Suprapubic skin (tissue), 3 donors: ENCODE data around the gene ARHGEF6.

Source experiments
- EP300 ChIP-seq: sonication (generic); formaldehyde crosslinking; IDR thresholded peaks from one replicate; pipeline ENCODE4 v1.6.1; 2017; ENCODE audit warnings: antibody characterized with exemption
- POLR2A ChIP-seq, 2 donors: fragments of 450-650 bp; IDR thresholded peaks; one replicate each; pipeline ENCODE4 v1.6.1; 2017; ENCODE audit warnings: antibody characterized with exemption in 2 of 2, mild to moderate bottlenecking in 2 of 2, moderate library complexity in 2 of 2
- TF ChIP-seq, protein P1 (sequence below), 2 donors: fragments of 200-600 bp in 1 of 2; fragments of 450-650 bp in 1 of 2; sonication (generic) in 1 of 2; IDR thresholded peaks; one replicate each; pipeline ENCODE4 v1.5.1; 2016 to 2019; ENCODE audit warnings: antibody characterized with exemption in 2 of 2, mild to moderate bottlenecking in 1 of 2, moderate library complexity in 1 of 2

DNA sequence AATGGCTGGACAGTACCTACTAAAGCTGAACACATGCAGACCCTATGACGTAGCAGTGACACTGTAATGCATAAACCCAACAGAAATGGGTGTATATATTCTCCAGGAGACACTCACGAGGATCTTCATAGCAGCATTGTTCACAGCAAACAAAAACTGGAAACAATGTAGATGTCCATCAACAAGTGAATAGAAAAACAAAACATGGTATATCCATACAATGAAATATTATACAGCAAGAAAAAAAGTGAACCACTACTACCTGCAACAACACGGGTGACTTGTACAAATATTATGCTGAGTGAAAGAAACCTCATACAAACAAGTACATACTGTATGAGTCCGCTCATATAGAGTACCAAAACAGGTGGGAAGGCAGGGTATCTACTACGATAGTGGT lies 16.5 kb downstream of the ARHGEF6 start:
- no peak for TF ChIP-seq POLR2A (IDR thresholded peaks at IDR 0.05)
- TF ChIP-seq, protein P1, sequence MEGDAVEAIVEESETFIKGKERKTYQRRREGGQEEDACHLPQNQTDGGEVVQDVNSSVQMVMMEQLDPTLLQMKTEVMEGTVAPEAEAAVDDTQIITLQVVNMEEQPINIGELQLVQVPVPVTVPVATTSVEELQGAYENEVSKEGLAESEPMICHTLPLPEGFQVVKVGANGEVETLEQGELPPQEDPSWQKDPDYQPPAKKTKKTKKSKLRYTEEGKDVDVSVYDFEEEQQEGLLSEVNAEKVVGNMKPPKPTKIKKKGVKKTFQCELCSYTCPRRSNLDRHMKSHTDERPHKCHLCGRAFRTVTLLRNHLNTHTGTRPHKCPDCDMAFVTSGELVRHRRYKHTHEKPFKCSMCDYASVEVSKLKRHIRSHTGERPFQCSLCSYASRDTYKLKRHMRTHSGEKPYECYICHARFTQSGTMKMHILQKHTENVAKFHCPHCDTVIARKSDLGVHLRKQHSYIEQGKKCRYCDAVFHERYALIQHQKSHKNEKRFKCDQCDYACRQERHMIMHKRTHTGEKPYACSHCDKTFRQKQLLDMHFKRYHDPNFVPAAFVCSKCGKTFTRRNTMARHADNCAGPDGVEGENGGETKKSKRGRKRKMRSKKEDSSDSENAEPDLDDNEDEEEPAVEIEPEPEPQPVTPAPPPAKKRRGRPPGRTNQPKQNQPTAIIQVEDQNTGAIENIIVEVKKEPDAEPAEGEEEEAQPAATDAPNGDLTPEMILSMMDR (IDR thresholded peaks at IDR 0.05): no peak
- no peak for TF ChIP-seq EP300
